Measurements from ENCODE around the gene WNT9B.

DNA sequence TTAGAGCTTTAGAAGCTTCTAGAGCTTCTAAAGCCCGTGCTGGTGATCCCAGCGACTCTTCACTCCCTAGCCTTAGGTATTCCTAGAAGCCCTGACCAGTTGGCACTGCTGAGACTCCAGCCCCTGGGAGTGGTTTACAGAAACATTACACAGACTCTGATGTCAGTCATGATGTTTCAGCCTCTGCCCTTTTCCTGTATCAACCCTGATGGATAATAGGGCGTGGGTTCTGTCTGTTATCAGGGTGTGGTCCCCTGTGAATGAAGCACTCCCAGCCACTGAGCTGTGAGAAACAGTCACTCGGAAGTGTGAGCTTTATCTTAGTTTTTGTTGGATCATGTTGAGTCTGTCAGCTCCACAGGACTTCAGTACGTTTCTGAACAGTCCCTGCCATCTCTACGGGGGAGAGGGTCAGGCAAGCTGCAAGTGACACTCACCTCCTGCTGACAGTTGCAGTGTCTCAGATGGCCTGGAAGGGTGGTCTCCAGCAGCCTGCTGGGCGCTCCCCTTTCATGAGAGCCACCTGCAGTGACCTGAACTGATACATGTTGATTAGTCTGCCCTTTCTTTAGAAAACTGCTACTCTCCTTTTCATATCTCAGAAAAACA lies 84.4 kb downstream of the WNT9B start:
- TF ChIP-seq POLR2A (IDR thresholded peaks at IDR 0.05) (no peak), CTCF (IDR thresholded peaks at IDR 0.05) (no peak), POLR2AphosphoS5 (IDR thresholded peaks at IDR 0.05) (no peak)
